ENCODE measurements around the gene NCKAP5.

NCKAP5 gene

DNA sequence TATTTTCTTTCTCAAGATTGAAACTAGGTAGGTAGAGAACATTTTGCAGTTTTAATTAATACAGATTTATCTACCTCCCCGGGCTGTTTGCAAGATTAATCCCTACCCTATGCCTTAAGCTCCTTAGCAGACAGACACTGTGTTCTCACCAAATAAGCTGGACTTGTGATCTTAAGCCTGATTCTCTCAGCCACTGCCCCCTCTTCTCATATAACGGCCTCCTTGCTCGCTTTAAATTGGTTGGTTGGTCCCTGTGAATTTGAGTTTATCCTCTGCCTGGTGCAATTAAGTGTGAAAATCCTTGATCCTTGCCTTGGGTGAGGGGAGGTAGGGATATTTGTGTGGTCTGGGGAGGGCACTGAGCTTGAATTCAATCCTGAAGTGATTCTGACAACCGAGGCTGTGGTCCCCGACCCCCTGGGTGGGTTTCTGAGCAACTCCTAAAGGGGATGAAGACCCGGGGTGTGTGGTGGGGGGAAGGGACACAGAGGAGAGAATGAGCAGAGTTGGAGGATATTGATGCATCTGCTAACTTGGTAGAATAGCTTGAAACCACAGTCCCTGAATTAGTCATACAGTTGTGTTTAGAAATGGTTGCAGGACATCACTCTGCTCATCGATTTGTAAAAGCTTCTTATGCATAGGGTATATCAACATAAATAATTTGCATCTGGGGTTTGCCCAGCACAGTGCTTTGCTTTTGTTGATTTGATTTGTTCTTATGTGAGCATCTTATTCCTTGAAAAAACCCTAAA, 36.9 kb upstream of the NCKAP5 start:
- no peak overlapping the region for H3K4ac ChIP-seq (ENCODE audit: low read depth, low read length)
- H2AK5ac ChIP-seq (ENCODE audit: low read length) = no peak overlapping the region
- H3K4me1 ChIP-seq (ENCODE audit: control insufficient read depth, low read depth, low read length) = no peaks in the 10 kb centered on the region
- H3K23ac ChIP-seq (ENCODE audit: low read length) = no peak overlapping the region
- H3K18ac ChIP-seq (ENCODE audit: low read length) = no peak overlapping the region
- no peak overlapping the region for H3K4me2 ChIP-seq (ENCODE audit: low read length)
- no peak overlapping the region for H3K9ac ChIP-seq (ENCODE audit: low read length)
- H4K5ac ChIP-seq (ENCODE audit: low read length) = no peak overlapping the region
- no peaks in the 10 kb centered on the region for H3K79me1 ChIP-seq (ENCODE audit: low read length)
- WGBS (ENCODE audit: extremely low coverage, insufficient coverage, low lambda C conversion rate) = no CpG with 5 or more reads among the region's 7 CpGs
- H3K27ac ChIP-seq (ENCODE audit: low read depth, low read length) = no peak overlapping the region
- no peak overlapping the region for H2BK120ac ChIP-seq (ENCODE audit: low read depth, low read length)
- H3K36me3 ChIP-seq (ENCODE audit: control insufficient read depth, insufficient read depth, low read length) = no peaks in the 10 kb centered on the region
- no peak for DNase-seq
- H2BK15ac ChIP-seq (replicated peaks; ENCODE audit: low read depth) = no peak overlapping the region
- no peaks in the 10 kb centered on the region for H3K27me3 ChIP-seq (ENCODE audit: insufficient read depth, low read length, poor library complexity)
- H4K8ac ChIP-seq (ENCODE audit: low read depth, low read length) = no peak overlapping the region
- no peak overlapping the region for H3K56ac ChIP-seq (ENCODE audit: low read length)
- H3K4me3 ChIP-seq (ENCODE audit: low read length) = no peak overlapping the region
- no peak overlapping the region for H2BK5ac ChIP-seq (ENCODE audit: low read length)
- H3K79me2 ChIP-seq (ENCODE audit: control insufficient read depth, insufficient read depth, low read length) = no peaks in the 10 kb centered on the region

DNA sequence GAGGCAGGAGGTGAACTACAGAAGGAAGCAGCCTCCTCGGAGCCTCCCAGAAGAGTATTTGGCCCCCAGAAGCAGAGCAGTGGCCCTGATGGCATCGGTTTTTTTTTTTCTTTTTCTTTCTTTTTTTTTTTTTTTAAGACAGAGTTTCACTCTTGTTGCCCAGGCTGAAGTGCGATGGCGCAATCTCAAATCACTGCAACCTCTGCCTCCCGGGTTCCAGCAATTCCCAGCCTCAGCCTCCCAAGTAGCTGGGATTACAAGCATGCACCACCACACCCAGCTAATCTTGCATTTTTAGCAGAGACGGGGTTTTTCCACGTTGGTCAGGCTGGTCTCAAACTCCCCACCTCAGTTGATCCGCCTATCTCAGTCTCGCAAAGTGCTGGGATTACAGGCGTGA, 34.8 kb upstream of the NCKAP5 start:
- Histone ChIP-seq H3K36me3 (ENCODE audit: control insufficient read depth, insufficient read depth, low read length) (no peaks in the 10 kb centered on the region), H3K4ac (ENCODE audit: low read depth, low read length) (no peak overlapping the region), H4K8ac (ENCODE audit: low read depth, low read length) (no peak overlapping the region), H3K79me1 (ENCODE audit: low read length) (no peaks in the 10 kb centered on the region), H3K4me1 (ENCODE audit: control insufficient read depth, low read depth, low read length) (no peaks in the 10 kb centered on the region), H4K5ac (ENCODE audit: low read length) (no peak overlapping the region), H3K56ac (ENCODE audit: low read length) (no peak overlapping the region), H2BK120ac (ENCODE audit: low read depth, low read length) (no peak overlapping the region), H3K9ac (ENCODE audit: low read length) (no peak overlapping the region), H3K23ac (ENCODE audit: low read length) (no peak overlapping the region), H3K4me2 (ENCODE audit: low read length) (no peak overlapping the region), H3K4me3 (ENCODE audit: low read length) (no peak overlapping the region), H2BK5ac (ENCODE audit: low read length) (no peak overlapping the region), H3K27ac (ENCODE audit: low read depth, low read length) (no peak overlapping the region), H3K27me3 (ENCODE audit: insufficient read depth, low read length, poor library complexity) (no peaks in the 10 kb centered on the region), H3K79me2 (ENCODE audit: control insufficient read depth, insufficient read depth, low read length) (no peaks in the 10 kb centered on the region), H2AK5ac (ENCODE audit: low read length) (no peak overlapping the region), H3K18ac (ENCODE audit: low read length) (no peak overlapping the region), H2BK15ac (replicated peaks; ENCODE audit: low read depth) (no peak overlapping the region)
- WGBS (ENCODE audit: extremely low coverage, insufficient coverage, low lambda C conversion rate) = no CpG with 5 or more reads among the region's 10 CpGs
- DNase-seq = no peak

DNA sequence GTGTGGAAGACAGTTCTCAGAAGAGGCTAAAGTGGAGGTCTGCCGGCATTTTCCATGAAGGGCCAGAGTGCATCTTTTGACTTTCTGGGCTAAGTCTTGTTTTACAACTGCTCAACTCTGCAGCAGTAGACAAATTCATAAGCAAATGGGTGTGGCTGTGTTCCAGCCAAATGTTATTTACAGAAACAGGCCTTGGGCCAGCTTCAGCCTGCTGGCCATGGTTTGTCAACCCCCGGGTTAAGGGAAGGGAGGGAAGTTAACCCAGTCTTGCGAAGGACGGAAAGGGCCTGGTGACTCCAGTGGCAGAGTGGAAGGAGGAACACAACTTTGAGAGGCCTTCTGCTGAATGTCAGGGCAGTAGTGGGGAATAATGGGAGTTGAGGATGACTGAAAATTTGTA, 34.3 kb upstream of the NCKAP5 start:
- no peaks in the 10 kb centered on the region for H3K4me1 ChIP-seq (ENCODE audit: control insufficient read depth, low read depth, low read length)
- no peak overlapping the region for H2BK120ac ChIP-seq (ENCODE audit: low read depth, low read length)
- H3K27ac ChIP-seq (ENCODE audit: low read depth, low read length) = no peak overlapping the region
- no peaks in the 10 kb centered on the region for H3K36me3 ChIP-seq (ENCODE audit: control insufficient read depth, insufficient read depth, low read length)
- H2AK5ac ChIP-seq (ENCODE audit: low read length) = no peak overlapping the region
- no peak overlapping the region for H3K4me3 ChIP-seq (ENCODE audit: low read length)
- H2BK5ac ChIP-seq (ENCODE audit: low read length) = no peak overlapping the region
- no peaks in the 10 kb centered on the region for H3K79me1 ChIP-seq (ENCODE audit: low read length)
- no peak overlapping the region for H3K56ac ChIP-seq (ENCODE audit: low read length)
- no peak overlapping the region for H3K18ac ChIP-seq (ENCODE audit: low read length)
- H3K23ac ChIP-seq (ENCODE audit: low read length) = no peak overlapping the region
- H3K4ac ChIP-seq (ENCODE audit: low read depth, low read length) = no peak overlapping the region
- no peak overlapping the region for H4K8ac ChIP-seq (ENCODE audit: low read depth, low read length)
- no peak overlapping the region for H3K4me2 ChIP-seq (ENCODE audit: low read length)
- H2BK15ac ChIP-seq (replicated peaks; ENCODE audit: low read depth) = no peak overlapping the region
- no peak overlapping the region for H3K9ac ChIP-seq (ENCODE audit: low read length)
- no peaks in the 10 kb centered on the region for H3K79me2 ChIP-seq (ENCODE audit: control insufficient read depth, insufficient read depth, low read length)
- H3K27me3 ChIP-seq (ENCODE audit: insufficient read depth, low read length, poor library complexity) = no peaks in the 10 kb centered on the region
- H4K5ac ChIP-seq (ENCODE audit: low read length) = no peak overlapping the region
- no peak for DNase-seq
- no CpG with 5 or more reads among the region's 4 CpGs for WGBS (ENCODE audit: extremely low coverage, insufficient coverage, low lambda C conversion rate)

DNA sequence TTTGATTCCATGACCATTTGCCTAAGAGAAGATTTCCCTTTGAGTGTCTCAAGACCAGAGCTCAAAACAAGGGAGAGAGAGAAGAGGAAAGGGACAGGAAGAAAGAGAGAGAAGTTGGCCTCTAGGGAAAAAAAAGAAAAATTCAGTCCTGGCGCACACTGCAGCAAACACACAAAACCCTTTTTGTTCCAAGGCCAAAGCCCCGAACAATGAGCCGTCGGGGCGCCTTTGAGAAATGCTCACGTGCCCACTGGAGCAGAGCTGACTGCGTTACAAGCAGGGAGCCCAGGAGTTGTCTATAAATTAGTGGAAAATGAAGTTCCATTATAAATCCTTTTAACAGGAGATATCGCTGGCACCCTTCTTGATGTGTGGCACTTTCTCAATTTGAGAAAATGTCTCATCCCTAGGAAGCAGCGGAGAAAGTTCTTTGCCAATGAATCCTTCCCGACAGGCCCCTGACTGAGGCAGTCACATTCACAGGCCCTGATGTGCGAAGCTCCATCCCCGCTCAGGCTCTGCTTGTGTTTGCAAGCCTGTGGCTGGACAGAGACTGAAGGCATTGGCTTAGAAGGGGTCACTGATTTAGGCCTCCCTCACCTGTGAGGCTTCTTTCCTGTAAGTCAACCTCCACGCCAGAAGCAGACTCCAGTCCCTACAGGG, 32.1 kb upstream of the NCKAP5 start:
- no peaks in the 10 kb centered on the region for H3K79me1 ChIP-seq (ENCODE audit: low read length)
- no peak overlapping the region for H4K8ac ChIP-seq (ENCODE audit: low read depth, low read length)
- H3K4me2 ChIP-seq (ENCODE audit: low read length) = no peak overlapping the region
- H2AK5ac ChIP-seq (ENCODE audit: low read length) = no peak overlapping the region
- no peak overlapping the region for H3K23ac ChIP-seq (ENCODE audit: low read length)
- no peak overlapping the region for H4K5ac ChIP-seq (ENCODE audit: low read length)
- H3K4ac ChIP-seq (ENCODE audit: low read depth, low read length) = no peak overlapping the region
- H3K56ac ChIP-seq (ENCODE audit: low read length) = no peak overlapping the region
- DNase-seq = no peak
- no peaks in the 10 kb centered on the region for H3K36me3 ChIP-seq (ENCODE audit: control insufficient read depth, insufficient read depth, low read length)
- H3K18ac ChIP-seq (ENCODE audit: low read length) = no peak overlapping the region
- WGBS (ENCODE audit: extremely low coverage, insufficient coverage, low lambda C conversion rate) = no CpG with 5 or more reads among the region's 13 CpGs
- H3K4me1 ChIP-seq (ENCODE audit: control insufficient read depth, low read depth, low read length) = no peaks in the 10 kb centered on the region
- no peak overlapping the region for H3K9ac ChIP-seq (ENCODE audit: low read length)
- no peak overlapping the region for H2BK15ac ChIP-seq (replicated peaks; ENCODE audit: low read depth)
- no peak overlapping the region for H2BK5ac ChIP-seq (ENCODE audit: low read length)
- no peaks in the 10 kb centered on the region for H3K27me3 ChIP-seq (ENCODE audit: insufficient read depth, low read length, poor library complexity)
- H3K4me3 ChIP-seq (ENCODE audit: low read length) = no peak overlapping the region
- H3K79me2 ChIP-seq (ENCODE audit: control insufficient read depth, insufficient read depth, low read length) = no peaks in the 10 kb centered on the region
- no peak overlapping the region for H3K27ac ChIP-seq (ENCODE audit: low read depth, low read length)
- no peak overlapping the region for H2BK120ac ChIP-seq (ENCODE audit: low read depth, low read length)

DNA sequence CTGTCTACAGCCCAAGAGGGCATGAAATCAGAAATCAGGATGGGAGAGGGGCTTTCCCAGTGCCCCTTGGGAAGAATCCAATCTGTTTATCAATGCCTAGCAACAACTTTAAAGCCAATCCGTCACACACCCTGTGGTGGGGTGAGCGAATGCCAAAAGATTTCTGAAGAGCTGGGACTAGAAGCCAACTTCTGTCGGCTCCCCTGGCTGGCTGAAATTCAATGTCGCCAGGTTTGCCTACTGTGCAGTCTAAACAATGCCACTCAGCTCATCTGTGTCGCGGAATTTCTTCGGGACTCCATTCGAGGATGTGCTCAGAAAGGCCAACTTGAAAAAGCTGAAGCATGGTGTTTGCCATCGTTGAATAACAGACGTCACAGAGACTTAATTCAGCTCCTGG, 31.5 kb upstream of the NCKAP5 start:
- H3K18ac ChIP-seq (ENCODE audit: low read length) = no peak overlapping the region
- H4K5ac ChIP-seq (ENCODE audit: low read length) = no peak overlapping the region
- no peaks in the 10 kb centered on the region for H3K4me1 ChIP-seq (ENCODE audit: control insufficient read depth, low read depth, low read length)
- no peak overlapping the region for H2BK5ac ChIP-seq (ENCODE audit: low read length)
- no CpG with 5 or more reads among the region's 10 CpGs for WGBS (ENCODE audit: extremely low coverage, insufficient coverage, low lambda C conversion rate)
- H2BK15ac ChIP-seq (replicated peaks; ENCODE audit: low read depth) = no peak overlapping the region
- H3K79me1 ChIP-seq (ENCODE audit: low read length) = no peaks in the 10 kb centered on the region
- no peak overlapping the region for H3K4me2 ChIP-seq (ENCODE audit: low read length)
- H3K4ac ChIP-seq (ENCODE audit: low read depth, low read length) = no peak overlapping the region
- H3K27ac ChIP-seq (ENCODE audit: low read depth, low read length) = no peak overlapping the region
- H3K23ac ChIP-seq (ENCODE audit: low read length) = no peak overlapping the region
- no peak overlapping the region for H2BK120ac ChIP-seq (ENCODE audit: low read depth, low read length)
- no peak overlapping the region for H3K56ac ChIP-seq (ENCODE audit: low read length)
- no peak overlapping the region for H4K8ac ChIP-seq (ENCODE audit: low read depth, low read length)
- H2AK5ac ChIP-seq (ENCODE audit: low read length) = no peak overlapping the region
- no peaks in the 10 kb centered on the region for H3K27me3 ChIP-seq (ENCODE audit: insufficient read depth, low read length, poor library complexity)
- no peaks in the 10 kb centered on the region for H3K36me3 ChIP-seq (ENCODE audit: control insufficient read depth, insufficient read depth, low read length)
- no peak overlapping the region for H3K4me3 ChIP-seq (ENCODE audit: low read length)
- no peak overlapping the region for H3K9ac ChIP-seq (ENCODE audit: low read length)
- H3K79me2 ChIP-seq (ENCODE audit: control insufficient read depth, insufficient read depth, low read length) = no peaks in the 10 kb centered on the region
- DNase-seq = no peak
